GM12865 (cell line): ENCODE measurements around the gene CENPP.

Experiments used
- DNase-seq: peaks from one replicate; pipeline ENCODE4 v3.0.0; 2010; ENCODE audit warnings: low read depth
- H3K4me3 ChIP-seq: 2 replicates; pipeline ENCODE4 v1.5.1; 2011; ENCODE audit warnings: mild to moderate bottlenecking, low read depth, low read length, control low read depth
- CTCF ChIP-seq: IDR thresholded peaks from 2 replicates; pipeline ENCODE4 v1.5.1; 2011; ENCODE audit warnings: low read length, control low read depth, low read depth, inconsistent platforms; ENCODE audit not compliant: insufficient read depth; ENCODE audit errors: missing control alignments

CENPP gene

GRCh38 chr9:92512622-92513021 lies 186.9 kb downstream of the CENPP start:
- TF ChIP-seq CTCF, result no peak
- no peak for DNase-seq

GRCh38 chr9:92513349-92513748 lies 187.6 kb downstream of the CENPP start:
- DNase-seq, result no peak
- H3K4me3 ChIP-seq, result no peak overlapping the region
- TF ChIP-seq CTCF, result no peak

More at GRCh38 chr9:92512622-92513021, 186.9 kb downstream of the CENPP start:
- H3K4me3 ChIP-seq, result no peak overlapping the region

DNA sequence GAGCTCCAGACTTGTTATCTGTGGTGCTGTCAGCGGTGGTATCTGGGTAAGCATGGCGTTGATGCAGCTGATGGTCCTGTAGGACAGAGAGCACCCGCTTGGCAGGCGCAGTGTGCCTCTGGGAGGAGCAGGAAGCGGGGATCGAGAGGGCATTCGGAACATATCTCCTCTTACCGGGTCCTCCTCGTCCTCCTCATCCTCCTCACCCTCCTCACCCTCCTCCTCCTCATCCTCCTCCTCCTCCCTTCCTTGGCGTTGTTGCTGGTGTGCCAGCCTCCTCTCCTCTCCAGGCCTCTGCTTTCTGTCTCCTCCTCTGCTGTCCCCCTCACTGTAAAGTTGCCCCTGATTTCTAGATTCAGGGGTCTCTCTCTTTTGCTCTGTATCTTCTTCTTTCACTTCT lies 188.9 kb downstream of the CENPP start:
- DNase-seq, result no peak
- H3K4me3 ChIP-seq, result no peak overlapping the region
- TF ChIP-seq CTCF, result no peak

GRCh38 chr9:92516521-92516920 lies 190.8 kb downstream of the CENPP start:
- no peak for TF ChIP-seq CTCF
- no peak overlapping the region for H3K4me3 ChIP-seq
- no peak for DNase-seq

GRCh38 chr9:92517046-92517445 lies 191.3 kb downstream of the CENPP start:
- no peak for TF ChIP-seq CTCF
- no peak overlapping the region for H3K4me3 ChIP-seq
- DNase-seq, result no peak

- H3K4me3 ChIP-seq, result no peak overlapping the region
- no peak for TF ChIP-seq CTCF
- DNase-seq, result no peak
These were observed 192.4 kb downstream of the CENPP start for GRCh38 chr9:92518199-92518598.

DNA sequence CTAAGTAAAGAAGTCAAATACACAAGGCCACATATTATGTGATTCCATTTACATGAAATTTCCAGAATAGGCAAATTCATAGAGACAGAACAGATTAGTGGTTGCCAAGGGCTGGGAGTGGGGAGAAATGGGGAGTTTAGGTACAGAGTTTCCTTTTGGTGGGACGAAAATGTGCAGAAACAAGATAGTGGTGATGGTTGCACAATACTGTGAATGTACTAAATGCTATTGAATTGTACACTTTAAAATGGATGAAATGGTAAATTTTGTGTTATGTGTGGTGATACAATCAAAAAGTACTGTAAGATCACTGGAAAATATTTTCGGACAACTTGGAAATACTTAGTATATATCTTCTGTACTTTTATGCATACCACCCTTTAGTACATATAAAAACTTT lies 195.1 kb downstream of the CENPP start:
- no peak overlapping the region for H3K4me3 ChIP-seq

More for the DNA sequence above, 195.1 kb downstream of the CENPP start:
- no peak for TF ChIP-seq CTCF
- no peak for DNase-seq
